NB4 (cell line): ENCODE data around the gene CMTM3.

Experiments used
- MYC ChIP-seq: IDR thresholded peaks from 2 replicates; pipeline ENCODE4 v1.6.1; 2011; ENCODE audit warnings: low read depth, low read length
- POLR2A ChIP-seq: IDR thresholded peaks from 2 replicates; pipeline ENCODE4 v1.6.1; 2011; ENCODE audit warnings: mild to moderate bottlenecking; ENCODE audit not compliant: insufficient read length; ENCODE audit errors: extremely low read depth
- TF ChIP-seq, protein P1 (sequence below): IDR thresholded peaks from one replicate; pipeline ENCODE4 v1.5.1; 2012; ENCODE audit warnings: low read depth, low read length

DNA sequence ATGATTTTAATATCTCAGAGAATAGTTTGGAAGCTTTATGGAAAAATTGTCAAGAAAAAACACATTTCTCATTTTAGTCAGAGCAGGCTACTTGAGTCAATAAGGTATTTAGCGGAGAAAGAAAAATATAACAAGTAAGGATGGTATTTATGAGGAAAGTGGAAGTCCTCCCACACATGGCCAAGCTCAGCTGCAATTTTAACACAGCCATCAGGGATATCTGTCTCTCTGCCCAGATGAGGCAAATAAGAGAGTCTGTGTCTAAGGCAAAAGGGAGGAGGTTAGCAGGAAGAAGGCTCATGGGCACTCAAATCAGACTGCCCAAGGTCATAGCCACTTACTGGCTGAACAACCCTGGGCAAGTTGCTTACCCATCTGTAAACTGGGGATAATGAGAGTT is 30.4 kb upstream of the CMTM3 start:
- no peak for TF ChIP-seq POLR2A
- TF ChIP-seq, protein P1, sequence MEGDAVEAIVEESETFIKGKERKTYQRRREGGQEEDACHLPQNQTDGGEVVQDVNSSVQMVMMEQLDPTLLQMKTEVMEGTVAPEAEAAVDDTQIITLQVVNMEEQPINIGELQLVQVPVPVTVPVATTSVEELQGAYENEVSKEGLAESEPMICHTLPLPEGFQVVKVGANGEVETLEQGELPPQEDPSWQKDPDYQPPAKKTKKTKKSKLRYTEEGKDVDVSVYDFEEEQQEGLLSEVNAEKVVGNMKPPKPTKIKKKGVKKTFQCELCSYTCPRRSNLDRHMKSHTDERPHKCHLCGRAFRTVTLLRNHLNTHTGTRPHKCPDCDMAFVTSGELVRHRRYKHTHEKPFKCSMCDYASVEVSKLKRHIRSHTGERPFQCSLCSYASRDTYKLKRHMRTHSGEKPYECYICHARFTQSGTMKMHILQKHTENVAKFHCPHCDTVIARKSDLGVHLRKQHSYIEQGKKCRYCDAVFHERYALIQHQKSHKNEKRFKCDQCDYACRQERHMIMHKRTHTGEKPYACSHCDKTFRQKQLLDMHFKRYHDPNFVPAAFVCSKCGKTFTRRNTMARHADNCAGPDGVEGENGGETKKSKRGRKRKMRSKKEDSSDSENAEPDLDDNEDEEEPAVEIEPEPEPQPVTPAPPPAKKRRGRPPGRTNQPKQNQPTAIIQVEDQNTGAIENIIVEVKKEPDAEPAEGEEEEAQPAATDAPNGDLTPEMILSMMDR: no peak
- no peak for TF ChIP-seq MYC
